Inferior parietal cortex (tissue), 1 donor: Measurements from ENCODE around the gene SORL1.
"Not testable (repeated sequence)": the region's sequence is repeated elsewhere in the genome, so short reads cannot be mapped to it uniquely, and the experiment has no call there.

Source experiments
- DNase-seq: peaks from one replicate; pipeline ENCODE4 v3.0.0-alpha.2; 2016; ENCODE audit errors: extremely low spot score

SORL1 gene

DNA sequence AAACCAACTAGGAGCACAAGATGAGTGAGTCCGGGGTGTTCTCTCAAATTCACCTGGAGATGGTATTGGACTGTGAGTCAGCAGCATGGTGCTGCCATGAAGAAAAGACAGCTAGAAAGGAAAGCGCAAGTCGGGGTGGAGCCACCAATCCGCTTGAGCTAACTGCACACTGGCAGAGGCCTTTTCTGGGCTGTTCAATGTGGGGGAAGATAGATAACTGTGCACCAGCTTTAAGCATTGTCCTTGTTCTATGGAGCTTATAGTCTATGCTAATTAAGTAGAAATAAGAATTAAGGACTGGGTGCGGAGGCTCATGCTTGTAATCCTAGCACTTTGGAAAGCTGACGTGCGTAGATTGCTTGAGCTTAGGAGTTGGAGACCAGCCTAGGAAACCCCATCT lies 22.6 kb downstream of the SORL1 start:
- no peak for DNase-seq

DNA sequence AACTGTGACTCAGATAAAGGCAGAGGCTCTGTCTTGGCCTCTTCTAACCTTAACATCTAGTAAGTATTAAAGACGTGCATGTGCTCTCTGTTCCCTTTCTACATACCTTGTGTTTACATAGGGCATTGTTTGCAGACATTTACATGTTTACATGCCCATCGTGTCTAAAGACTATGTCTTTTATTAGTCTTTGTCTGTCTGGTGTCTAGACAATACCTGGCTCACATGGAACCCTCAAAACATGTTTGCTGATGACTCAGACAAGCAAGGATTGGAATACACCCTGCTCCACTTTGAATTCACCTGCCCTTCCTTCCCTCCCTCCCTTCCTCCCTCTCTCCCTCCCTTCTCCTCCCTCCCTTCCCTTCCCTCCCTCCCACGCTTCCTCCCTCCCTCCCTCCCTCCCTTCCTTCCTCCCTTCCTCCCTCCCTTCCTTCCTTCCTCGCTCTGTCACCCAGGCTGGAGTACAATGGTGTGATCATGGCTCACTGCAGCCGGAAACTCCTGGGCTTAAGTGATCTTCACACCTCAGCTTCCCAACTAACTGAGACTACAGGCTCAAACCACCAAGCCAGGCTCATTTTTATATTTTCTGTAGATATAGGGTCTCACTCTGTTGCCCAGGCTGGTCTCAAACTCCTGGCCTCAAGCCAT lies 24.4 kb downstream of the SORL1 start:
- DNase-seq = no peak

DNA sequence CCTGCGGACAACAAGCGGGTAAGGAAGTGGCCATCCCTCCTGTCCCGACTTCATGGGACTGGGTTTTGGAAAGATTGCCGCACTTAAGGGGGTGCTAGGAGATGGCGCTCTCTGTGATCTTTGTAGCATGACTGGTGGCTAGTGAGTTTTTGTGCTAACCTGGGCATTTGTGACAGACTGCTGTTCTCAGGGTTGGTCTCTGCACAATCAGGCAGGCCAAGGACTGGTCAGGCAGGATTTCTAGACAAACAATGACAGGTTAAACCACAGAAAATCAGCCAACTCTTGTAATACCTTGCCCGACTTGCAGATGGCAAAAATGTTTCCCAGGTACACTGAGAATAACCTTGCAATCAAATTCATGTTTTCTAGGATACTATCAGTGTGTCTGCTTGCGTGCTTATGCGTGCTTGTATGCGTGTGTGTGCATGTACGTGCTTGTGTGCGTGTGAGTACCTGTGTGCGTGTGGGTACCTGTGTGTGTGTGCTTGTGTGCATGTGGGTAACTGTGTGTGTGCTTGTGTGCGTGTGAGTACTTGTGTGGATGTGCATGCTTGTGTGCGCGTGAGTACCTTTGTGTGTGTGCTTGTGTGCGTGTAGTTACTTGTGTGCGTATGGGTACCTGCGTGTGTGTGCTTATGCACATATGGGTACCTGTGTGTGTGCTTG lies 26.2 kb downstream of the SORL1 start:
- no peak for DNase-seq

DNA sequence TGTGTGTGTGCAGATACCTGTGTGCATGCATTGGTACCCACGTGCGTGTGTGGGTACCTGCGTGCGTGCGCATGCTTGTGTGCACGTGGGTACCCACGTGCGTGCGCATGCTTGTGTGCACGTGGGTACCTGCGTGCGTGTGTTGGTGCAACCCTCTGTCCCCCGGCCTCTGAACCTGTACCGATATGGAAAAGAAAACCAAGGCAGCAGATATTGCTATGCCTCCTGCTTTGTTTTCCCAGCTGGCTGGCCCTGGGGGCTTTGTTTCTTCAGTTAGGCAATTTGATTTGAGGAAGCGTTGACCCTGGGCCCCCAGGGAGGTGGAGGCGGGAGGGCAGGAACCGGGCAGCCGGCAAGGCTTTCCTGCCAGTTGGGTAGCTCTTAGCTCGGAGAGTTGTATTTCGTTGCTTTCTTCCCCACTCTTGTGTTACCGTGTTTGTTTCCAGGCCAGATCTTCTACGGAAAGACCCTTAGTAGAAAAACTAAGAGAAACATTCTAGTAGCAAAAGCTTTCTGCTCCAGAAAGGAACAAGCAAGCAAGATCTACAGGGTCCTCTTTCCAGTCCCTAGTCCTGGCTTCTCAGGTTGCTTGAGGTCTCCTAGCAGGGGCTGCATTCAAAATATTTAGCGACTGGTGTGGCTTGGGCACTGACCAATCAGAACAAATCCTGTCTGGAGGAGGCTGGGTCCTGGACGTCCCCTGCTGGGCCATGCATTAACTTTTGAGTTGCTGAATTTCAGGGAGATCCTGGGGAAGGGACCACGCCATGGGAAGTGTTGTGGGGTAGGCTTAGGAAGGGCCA lies 27.0 kb downstream of the SORL1 start:
- no peak for DNase-seq

DNA sequence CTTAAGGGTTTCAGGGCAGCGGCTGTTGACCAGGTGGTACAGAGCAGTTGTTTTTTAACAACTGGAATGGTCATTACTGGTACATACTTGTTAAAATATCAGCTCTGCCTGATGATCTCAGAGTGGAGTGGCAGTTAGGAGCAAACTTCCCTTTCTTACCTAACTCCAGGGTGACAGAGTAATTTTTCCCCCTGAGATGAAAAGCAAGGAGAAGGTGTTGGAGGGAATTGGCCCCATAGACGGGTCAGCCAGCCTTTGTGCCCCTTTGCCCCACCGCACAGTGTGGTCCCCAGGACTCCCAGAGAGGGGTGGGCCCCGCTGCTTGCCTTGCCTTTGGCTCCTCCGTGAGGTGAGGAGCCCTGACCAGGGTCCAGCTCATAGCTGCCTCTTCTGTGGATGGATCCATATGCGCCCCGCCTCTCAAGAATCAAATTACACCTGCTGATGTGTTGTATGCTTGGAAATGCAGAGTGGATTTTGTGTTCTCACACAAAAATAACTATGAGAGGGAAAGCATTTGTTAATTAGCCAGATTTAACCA lies 27.7 kb downstream of the SORL1 start:
- DNase-seq = no peak

DNA sequence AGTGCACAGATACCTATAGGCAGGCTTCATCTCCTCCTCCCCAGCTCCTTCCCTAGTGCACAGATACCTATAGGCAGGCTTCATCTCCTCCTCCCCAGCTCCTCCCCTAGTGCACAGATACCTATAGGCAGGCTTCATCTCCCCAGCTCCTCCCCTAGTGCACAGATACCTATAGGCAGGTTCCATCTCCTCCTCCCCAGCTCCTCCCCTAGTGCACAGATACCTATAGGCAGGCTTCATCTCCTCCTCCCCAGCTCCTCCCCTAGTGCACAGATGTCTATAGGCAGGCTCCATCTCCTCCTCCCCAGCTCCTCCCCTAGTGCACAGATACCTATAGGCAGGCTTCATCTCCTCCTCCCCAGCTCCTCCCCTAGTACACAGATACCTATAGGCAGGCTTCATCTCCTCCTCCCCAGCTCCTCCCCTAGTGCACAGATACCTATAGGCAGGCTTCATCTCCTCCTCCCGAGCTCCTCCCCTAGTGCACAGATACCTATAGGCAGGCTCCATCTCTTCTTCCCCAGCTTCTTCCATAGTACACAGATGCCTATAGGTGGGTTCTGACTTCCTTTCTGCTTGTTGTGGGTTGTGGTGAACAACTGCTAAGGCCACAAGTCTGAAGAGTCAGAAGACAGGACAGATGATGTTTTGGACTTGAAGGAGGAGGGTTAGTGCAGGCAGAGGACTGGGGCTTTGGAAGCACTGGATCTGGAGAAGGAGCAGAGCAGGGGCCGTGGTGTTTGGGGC lies 29.5 kb downstream of the SORL1 start:
- not testable (repeated sequence) for DNase-seq

DNA sequence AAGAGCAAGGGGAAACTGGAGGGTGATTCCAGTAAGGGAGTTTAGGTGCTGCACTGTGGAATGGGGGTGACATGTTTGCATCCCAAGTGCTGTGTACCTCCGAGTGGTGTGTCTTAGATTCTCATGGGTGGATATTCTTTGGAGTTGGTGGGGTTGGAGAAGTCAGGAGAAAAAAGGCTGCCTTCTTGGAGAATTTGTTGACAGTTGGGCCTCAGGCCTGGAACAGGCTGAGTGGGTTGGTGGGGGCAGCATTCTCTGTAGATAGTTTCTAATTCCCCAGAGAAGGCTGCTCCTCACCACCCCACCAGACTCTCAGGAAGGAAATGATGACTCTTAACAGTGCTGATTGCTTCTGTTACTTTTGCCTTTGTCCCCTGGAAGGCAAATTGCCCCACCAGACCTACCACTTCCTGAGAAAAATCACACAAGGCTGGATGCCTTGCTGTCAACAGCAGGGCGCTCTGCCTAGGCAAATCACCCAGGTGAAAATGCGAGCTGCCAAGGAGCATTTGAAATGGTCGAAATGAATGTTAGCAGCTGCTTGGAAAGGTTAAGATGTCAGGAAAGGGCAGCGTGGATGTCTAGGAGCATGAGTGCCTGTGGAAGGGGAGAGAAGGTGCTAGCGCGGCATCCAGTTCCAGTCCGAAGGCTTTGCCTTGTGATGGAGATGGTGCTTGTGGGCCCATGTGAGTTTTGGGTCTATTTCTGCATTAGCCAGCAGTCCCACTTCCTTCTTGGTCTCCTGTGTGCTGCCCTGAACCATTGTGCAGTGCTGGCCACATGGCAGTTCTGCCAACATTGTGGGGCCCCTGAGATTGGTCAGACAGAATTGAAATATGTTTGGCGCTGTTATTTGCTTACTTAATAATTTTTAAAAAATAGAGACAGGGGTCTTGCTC lies 30.4 kb downstream of the SORL1 start:
- no peak for DNase-seq

DNA sequence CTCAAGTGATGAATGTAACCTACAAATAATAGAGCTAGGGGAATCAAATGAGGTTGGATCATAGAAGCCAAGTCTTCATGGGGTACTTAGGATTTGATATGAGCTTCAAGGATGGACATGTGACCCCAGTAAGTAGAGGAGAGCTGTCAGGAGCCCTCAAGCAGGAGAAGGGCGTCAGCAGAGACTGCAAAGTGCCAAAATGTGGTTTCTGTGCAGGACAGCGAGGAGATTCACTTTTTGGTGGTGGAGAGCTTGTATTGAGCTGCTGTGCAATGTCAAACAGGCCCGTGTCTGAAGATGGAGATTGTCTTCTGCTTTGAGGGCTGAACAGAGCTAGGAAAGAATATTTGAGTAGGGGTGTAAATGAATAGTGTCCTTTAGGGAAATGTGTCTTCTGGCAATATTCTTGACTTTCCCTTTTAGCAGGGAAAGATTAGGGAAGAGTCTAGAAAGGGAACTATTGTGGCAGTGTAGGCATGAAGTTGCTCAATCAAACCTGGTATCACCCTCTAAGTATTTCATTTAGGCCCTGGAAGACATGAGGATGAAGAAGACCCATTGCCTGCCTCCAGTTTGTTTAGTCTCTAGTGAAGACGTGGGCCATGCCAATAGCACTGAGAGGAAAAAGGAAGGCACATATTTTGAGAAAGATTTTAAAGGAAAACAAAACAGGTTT lies 31.8 kb downstream of the SORL1 start:
- DNase-seq = no peak

DNA sequence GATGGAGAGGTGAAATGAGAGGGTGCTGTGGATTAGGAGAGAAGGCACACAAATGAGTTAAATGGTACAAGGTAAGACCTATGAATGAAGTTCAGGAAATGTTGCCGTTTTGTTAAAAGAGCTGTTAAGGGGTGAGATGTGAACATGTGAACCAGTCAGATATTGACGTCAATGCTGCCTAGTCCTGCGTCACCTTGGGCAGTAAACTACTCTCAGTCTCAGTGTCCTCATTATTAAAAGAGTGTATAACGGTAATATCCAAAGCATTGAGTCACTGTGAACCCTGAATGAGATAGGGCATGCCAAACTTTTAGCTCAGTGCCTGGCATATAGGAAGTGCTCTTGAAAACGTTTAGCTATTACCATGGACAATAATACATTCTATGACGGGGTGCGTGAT lies 33.1 kb downstream of the SORL1 start:
- DNase-seq = no peak

DNA sequence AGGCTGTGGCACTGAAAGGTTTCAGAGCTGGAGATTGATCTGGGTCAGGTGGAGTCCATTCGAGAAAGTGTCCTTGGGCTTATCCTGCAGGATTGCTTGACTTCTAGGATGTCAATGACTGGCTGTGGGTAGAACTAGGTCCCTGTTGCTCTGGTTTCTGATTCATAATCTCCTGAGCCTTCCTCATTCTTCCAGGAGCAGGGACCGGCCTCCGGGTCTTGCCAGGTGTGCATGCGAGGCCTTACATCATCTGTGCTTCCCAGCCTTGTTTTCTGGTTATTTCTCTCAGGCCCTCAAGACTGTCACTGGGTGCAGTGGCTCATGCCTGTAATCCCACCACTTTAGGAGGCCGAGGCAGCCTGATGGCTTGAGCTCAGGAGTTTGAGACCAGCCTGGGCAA lies 33.9 kb downstream of the SORL1 start:
- no peak for DNase-seq

DNA sequence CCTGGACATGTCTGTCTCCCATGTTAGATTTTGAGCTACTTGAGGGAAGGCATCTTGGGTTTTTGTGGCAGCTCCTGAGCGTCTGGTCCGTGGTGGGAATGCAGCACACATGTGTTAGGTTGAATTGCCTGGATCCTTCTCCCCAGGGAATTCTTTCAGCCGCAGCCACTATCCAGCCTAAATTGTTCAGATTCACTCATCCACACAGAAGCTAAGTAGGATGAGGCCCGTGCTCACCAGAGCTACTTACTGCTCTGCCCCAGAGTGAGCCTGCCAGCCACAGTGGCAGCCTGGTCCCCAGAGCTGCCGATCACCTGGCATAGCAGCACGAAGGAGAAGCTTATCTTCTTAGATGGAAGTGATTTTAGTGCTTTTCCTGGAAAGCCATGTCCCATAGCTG lies 35.1 kb downstream of the SORL1 start:
- no peak for DNase-seq

DNA sequence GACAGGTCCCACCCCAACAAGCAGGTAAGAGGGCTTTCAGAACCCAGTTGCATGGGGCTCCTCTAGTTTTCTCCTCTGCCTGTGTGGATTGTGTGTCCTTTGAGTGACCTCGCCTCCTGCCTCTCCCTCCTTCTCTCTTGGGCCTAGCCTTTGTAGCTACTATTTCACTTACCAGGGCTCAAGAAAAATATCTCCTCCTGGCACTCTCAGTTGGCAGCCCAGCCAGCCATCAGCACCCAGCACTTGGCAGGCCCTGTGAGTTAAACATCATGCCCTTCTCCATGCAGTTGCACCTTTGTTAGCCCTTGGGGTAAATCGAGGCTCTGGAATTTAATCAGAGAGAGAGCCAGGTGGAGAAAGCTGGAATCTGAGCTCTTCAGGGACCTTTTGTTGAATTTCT lies 36.1 kb downstream of the SORL1 start:
- no peak for DNase-seq

DNA sequence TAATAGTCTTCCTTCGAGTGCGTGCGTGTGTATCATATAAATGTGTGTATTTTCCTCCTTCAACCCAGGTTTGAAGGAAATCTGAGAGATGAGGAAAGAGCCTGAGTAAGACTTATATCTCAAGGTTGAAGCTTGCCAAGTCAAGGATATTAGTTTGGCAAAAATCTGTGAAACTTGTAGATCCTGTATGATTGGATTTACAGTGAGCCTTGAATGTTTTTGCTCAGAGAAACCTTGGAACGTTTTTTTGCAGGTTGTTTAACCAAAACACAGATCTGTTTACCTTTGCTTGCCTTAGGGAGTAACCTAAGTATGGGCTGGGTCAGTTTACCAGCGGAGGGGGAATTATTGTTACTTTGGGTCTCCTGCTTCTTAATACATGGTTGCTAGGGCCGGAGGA lies 36.5 kb downstream of the SORL1 start:
- no peak for DNase-seq

DNA sequence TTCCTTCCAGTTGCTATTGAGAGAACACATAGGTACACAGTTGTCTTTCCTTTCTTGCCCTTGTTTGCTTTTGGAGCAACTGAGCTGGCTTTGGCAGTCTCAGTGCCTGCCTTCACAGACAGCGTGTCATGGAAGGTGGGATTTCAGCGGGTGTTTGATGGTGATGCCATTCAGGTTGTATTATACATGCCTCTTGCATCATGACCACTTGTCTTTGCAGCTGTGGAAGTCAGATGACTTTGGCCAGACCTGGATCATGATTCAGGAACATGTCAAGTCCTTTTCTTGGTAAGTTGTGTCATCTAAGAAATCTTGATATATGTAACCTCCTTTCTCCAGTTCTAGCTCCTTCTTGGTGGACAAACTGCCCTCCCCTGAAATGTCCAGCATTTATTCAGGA lies 37.7 kb downstream of the SORL1 start:
- no peak for DNase-seq

DNA sequence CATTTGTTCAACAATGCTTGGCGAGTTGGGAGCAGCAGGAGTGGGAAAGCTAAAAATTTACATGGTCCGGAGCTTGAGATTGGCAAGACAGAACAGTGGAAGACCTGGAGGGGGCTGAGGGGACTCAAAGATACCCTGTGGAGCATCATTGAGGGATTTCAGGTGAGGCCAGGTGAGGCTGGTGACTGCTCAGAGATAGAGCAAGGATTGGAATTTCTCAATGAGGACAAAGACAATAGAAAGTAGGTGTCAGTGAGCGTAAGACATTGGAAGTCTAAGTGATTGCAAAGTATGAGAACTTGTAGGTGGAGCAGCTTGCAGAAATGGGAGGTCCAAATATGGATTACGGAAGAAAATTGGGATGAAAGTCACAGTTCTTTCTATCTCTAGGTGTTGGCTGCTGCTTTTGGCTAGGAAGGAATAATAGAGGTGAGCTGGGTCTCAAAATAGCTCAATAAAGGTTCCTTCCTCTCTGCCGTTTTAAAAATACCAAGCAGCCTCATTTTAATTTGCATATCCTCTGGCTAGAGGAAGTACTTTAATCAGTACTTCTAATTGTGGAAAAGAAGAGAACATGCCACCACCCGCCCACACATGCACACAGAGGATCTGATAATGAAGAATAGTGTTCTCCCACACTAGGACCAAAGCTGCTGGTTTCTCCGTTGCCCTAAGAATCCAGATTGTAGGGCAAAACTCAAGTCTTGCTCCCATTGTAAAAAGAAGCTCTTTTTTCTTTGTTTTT lies 42.4 kb downstream of the SORL1 start:
- peak; percentile 48 for DNase-seq

DNA sequence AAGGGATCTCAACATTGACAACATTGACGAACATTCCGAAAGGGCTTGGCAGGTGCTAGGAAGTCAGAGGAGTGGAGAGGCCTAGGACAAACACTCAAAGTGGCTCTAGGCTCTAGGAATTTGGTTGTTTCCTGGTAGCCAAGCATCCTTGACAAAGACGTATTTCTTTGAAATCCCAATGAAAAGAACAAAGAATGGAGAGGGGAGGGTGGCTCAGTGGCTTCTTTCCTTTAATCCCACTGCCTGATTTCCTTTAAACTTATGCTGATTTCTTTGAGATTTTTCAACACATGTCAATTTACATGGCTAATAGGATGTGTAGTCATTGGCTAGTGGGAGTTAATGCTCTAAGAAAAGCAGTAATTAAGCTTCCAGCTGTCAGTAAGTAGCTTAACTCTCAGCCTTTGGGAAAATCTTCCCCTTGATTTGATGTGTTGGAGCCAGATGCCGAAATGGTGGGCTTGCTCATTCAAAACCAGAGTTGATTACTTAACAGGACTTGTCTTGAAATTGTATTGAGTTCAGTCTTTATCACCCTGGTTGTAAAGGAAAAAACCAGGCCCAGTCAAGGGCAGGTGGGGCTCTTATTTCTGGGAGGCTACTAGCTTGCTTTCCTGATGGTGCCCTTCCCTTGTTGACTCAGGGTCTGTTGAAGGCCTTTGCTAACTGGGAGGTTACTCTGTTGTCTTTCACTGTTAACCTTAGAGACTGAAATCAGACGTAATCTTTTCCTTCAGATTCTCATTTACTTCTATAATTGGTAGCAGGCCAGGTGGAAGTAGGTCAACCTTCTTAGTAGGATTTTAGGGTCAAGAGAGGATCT lies 45.3 kb downstream of the SORL1 start:
- DNase-seq = no peak

DNA sequence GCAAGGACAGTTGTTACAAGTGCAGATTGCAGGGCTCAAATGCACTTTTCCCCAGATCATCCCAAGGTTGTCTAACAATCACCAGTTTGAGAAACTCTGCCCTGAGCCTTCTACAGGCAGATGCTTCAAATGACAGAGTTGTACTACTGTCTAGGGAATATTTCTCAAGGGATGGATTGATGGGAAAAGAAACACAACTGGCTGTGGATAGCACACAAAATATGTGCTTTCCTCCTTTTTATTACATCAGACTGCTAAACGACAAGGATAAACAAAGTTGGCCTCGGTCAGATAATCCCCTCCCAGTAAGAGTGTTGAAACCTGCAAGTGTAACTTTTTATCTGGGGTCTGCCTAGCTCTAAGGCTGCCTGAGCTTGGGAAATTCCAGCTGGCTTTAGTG lies 47.3 kb downstream of the SORL1 start:
- no peak for DNase-seq

DNA sequence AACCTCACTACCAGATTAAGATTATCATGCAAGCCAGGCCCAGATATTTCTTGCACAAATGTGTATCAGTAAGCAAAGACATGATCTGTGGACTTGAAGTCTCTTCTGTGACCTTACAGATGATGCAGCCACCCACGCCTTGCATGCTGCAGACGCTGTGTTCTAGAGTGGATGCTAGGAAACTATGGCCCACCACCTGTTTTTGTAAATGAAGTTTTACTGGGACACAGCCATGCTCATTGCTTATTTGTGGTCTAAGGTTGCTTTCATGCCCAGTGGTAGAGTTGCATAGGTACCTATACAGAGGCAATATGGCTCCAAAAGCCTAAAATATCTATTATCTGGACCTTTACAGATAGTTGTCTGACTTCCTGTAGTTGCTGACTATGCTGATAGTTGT lies 48.2 kb downstream of the SORL1 start:
- no peak for DNase-seq

DNA sequence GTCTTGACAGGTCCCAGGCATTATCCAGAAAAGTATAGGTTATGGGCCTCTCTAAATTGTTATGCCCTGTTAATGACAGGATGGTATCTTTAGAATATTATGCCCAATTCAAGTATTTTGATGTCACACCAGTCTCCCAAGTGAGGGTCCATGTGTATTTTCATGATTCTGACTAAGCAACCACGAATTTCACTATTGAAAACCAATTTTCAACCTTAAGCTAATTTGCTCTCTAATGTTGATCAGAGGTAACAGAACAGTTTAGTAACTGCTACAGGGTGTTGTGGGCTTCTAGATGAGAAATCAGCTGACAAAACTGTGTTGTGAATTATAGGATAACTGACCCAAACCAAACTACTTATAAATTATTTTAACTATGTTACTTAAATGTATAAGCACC lies 48.6 kb downstream of the SORL1 start:
- no peak for DNase-seq
